Nephron (organoid): ENCODE measurements around the gene EHBP1L1.

ENCODE experiments used
- H3K27ac Mint-ChIP-seq, 3 experiments: 2 replicates each; pipeline ENCODE4 v1.8.0; 2020; ENCODE audit warnings: mixed read lengths in 3 of 3, mild to moderate bottlenecking in 2 of 3, moderate library complexity in 1 of 3
- H3K27me3 Mint-ChIP-seq: 2 replicates; pipeline ENCODE4 v1.8.0; 2021; ENCODE audit warnings: low read depth, mild to moderate bottlenecking, moderate library complexity, mixed read lengths
- H3K36me3 Mint-ChIP-seq: 2 replicates; pipeline ENCODE4 v1.8.0; 2020; ENCODE audit warnings: low read depth, mixed read lengths
- H3K4me1 Mint-ChIP-seq: 2 replicates; pipeline ENCODE4 v1.8.0; 2020; ENCODE audit warnings: mixed read lengths
- H3K4me3 Mint-ChIP-seq, 3 experiments: 2 replicates each; pipeline ENCODE4 v1.8.0; 2020; ENCODE audit warnings: mild to moderate bottlenecking in 3 of 3, mixed read lengths in 3 of 3, moderate library complexity in 2 of 3
- H3K9me3 Mint-ChIP-seq: 2 replicates; pipeline ENCODE4 v1.8.0; 2020; ENCODE audit warnings: mixed read lengths
- TF ChIP-seq, protein P1 (sequence below), 3 experiments: fragments of 200-600 bp; sonication (generic); IDR thresholded peaks; one replicate each; pipeline ENCODE4 v1.5.0; 2021; ENCODE audit warnings: antibody characterized with exemption in 3 of 3; ENCODE audit not compliant: unreplicated experiment in 3 of 3

Gene EHBP1L1

GRCh38 chr11:65542738-65543390 is 33.0 kb upstream of the EHBP1L1 start:
- no peaks in the 10 kb centered on the region for H3K9me3 Mint-ChIP-seq
- TF ChIP-seq, protein P1, sequence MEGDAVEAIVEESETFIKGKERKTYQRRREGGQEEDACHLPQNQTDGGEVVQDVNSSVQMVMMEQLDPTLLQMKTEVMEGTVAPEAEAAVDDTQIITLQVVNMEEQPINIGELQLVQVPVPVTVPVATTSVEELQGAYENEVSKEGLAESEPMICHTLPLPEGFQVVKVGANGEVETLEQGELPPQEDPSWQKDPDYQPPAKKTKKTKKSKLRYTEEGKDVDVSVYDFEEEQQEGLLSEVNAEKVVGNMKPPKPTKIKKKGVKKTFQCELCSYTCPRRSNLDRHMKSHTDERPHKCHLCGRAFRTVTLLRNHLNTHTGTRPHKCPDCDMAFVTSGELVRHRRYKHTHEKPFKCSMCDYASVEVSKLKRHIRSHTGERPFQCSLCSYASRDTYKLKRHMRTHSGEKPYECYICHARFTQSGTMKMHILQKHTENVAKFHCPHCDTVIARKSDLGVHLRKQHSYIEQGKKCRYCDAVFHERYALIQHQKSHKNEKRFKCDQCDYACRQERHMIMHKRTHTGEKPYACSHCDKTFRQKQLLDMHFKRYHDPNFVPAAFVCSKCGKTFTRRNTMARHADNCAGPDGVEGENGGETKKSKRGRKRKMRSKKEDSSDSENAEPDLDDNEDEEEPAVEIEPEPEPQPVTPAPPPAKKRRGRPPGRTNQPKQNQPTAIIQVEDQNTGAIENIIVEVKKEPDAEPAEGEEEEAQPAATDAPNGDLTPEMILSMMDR (IDR thresholded peaks at IDR 0.05; ENCODE audit: unreplicated experiment in 3 of 3), result no peak
- H3K4me1 Mint-ChIP-seq, result peaks cover 16% of the 10 kb centered on the region
- H3K27me3 Mint-ChIP-seq, result peaks cover 28% of the 10 kb centered on the region
- H3K27ac Mint-ChIP-seq, result no peak overlapping the region
- no peak overlapping the region for H3K4me3 Mint-ChIP-seq
- peaks cover 29% of the 10 kb centered on the region for H3K36me3 Mint-ChIP-seq

- TF ChIP-seq, protein P1 (IDR thresholded peaks at IDR 0.05; ENCODE audit: unreplicated experiment in 3 of 3), result no peak
- Mint-ChIP-seq H3K27me3 (peaks cover 37% of the 10 kb centered on the region), H3K9me3 (no peaks in the 10 kb centered on the region), H3K27ac (peak overlapping the region in 1 of 3 experiments; percentile 21), H3K4me3 (peak overlapping the region in 2 of 3 experiments; percentile 45 to 57), H3K36me3 (peaks cover 53% of the 10 kb centered on the region), H3K4me1 (peaks cover 16% of the 10 kb centered on the region)
These were observed 30.0 kb upstream of the EHBP1L1 start for GRCh38 chr11:65545853-65546216.

GRCh38 chr11:65546217-65546958 is 29.5 kb upstream of the EHBP1L1 start:
- peak overlapping the region in 2 of 3 experiments; percentile 45 to 57 for H3K4me3 Mint-ChIP-seq
- TF ChIP-seq, protein P1 (IDR thresholded peaks at IDR 0.05; ENCODE audit: unreplicated experiment in 3 of 3), result no peak
- no peaks in the 10 kb centered on the region for H3K9me3 Mint-ChIP-seq
- peak overlapping the region in 1 of 3 experiments; percentile 21 for H3K27ac Mint-ChIP-seq
- H3K36me3 Mint-ChIP-seq, result peaks cover 57% of the 10 kb centered on the region
- peaks cover 14% of the 10 kb centered on the region for H3K4me1 Mint-ChIP-seq
- peaks cover 40% of the 10 kb centered on the region for H3K27me3 Mint-ChIP-seq

DNA sequence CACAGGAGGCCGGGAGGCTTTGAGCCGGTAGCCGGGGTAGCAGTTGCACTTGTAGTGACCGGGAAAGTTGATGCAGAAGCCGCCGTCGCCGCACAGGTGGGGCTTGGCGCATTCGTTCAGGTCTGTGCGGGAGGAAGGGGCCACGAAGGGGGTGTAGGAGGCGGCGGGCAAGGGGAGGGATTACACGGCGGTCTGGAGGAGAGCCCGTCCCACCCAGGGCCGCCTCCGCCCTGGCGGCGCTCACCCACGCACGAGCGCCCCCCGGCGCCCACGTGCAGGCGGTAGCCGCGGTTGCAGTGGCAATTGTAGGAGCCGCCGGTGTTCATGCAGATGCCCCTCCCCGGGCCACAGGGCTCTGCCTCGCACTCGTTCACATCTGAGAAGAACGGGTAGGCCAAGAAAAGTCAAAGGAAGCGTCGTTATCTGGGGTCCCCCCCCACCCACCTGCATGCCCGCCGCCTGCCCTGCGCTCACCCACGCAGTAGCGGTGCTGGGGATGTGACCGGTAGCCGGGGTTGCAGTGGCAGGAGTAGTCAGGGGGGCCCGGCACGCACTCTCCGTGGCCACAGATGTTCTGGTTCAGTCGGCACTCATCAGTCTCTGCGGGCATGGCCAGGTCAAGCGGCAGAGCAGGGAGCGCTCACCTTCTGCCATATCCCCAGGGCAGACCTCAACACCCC is 28.3 kb upstream of the EHBP1L1 start:
- Mint-ChIP-seq H3K36me3 (peaks cover 62% of the 10 kb centered on the region), H3K27me3 (peaks cover 46% of the 10 kb centered on the region), H3K4me1 (peaks cover 11% of the 10 kb centered on the region), H3K27ac (no peak overlapping the region), H3K4me3 (peak overlapping the region in 1 of 3 experiments; percentile 58), H3K9me3 (no peaks in the 10 kb centered on the region)
- TF ChIP-seq, protein P1 (IDR thresholded peaks at IDR 0.05; ENCODE audit: unreplicated experiment in 3 of 3), result peak in 1 of 3 experiments; percentile 20

GRCh38 chr11:65548395-65548794 is 27.5 kb upstream of the EHBP1L1 start:
- Mint-ChIP-seq H3K4me1 (peaks cover 12% of the 10 kb centered on the region), H3K36me3 (peaks cover 59% of the 10 kb centered on the region), H3K9me3 (no peaks in the 10 kb centered on the region), H3K4me3 (peak overlapping the region in 1 of 3 experiments; percentile 58), H3K27ac (no peak overlapping the region), H3K27me3 (peaks cover 47% of the 10 kb centered on the region)
- TF ChIP-seq, protein P1 (IDR thresholded peaks at IDR 0.05; ENCODE audit: unreplicated experiment in 3 of 3), result no peak
